HepG2 (cell line): ENCODE data around the gene MILR1. TPM values are rescaled to one million over a fixed set of nuclear protein-coding genes. Genes with fewer than 3 reads are reported as not detected.
A peak's percentile ranks its signal among the peaks of the same experiment; 100 is the strongest.

Source experiments
- BHLHE40 ChIP-seq: IDR thresholded peaks from 2 replicates; pipeline ENCODE4 v1.6.1; 2011; ENCODE audit warnings: low read length, improper control_type of control experiment
- EHMT2 ChIP-seq: fragments of 200-600 bp; sonication (generic); IDR thresholded peaks from 2 replicates; pipeline ENCODE4 v1.7.0; 2017; ENCODE audit warnings: antibody characterized with exemption, low read depth, low read length, borderline replicate concordance
- GATAD2A ChIP-seq: IDR thresholded peaks from 2 replicates; pipeline ENCODE4 v1.6.1; 2016
- MYC ChIP-seq: sonication (generic); formaldehyde crosslinking; IDR thresholded peaks from 2 replicates; pipeline ENCODE4 v1.9.0; 2021; ENCODE audit warnings: missing genetic modification reagents, borderline replicate concordance
- POLR2A ChIP-seq, 2 experiments: IDR thresholded peaks; 2 replicates each; pipeline ENCODE4 v1.6.1; 2011; ENCODE audit warnings: low read depth in 2 of 2, low read length in 2 of 2, mild to moderate bottlenecking in 1 of 2, moderate library complexity in 1 of 2; ENCODE audit not compliant: insufficient read depth in 1 of 2
- ZNF326 ChIP-seq: sonication (generic); formaldehyde crosslinking; IDR thresholded peaks from 2 replicates; pipeline ENCODE4 v1.4.0; 2020; ENCODE audit warnings: missing genetic modification reagents, borderline replicate concordance
- ZNF670 ChIP-seq: sonication (generic); formaldehyde crosslinking; IDR thresholded peaks from 2 replicates; pipeline ENCODE4 v1.8.0; 2022; ENCODE audit warnings: mild to moderate bottlenecking, missing genetic modification reagents, borderline replicate concordance
- ZSCAN9 ChIP-seq: IDR thresholded peaks from 2 replicates; pipeline ENCODE4 v1.6.1; 2016; ENCODE audit warnings: borderline replicate concordance
- polyA plus RNA-seq, 8 experiments: library from polyadenylated mRNA; depleted of rRNA in 3 of 8; stranded (reverse) in 7 of 8; unstranded in 1 of 8; fragments of >200 nt; fragmentation: Illumina TruSeq in 4 of 8; extraction: Trizol in 4 of 8; gene quantifications; 2 replicates each; pipeline versions ENCODE4 v1.2.1 to v1.2.3, GENCODE V29; 2011 to 2016; ENCODE audit warnings: low read depth in 4 of 8, missing spikeins in 1 of 8, mixed read lengths in 1 of 8; ENCODE audit not compliant: insufficient read depth in 1 of 8
- total RNA-seq, 5 experiments: library from RNA; depleted of rRNA; stranded (reverse); fragments of >200 nt; fragmentation: Illumina TruSeq; extraction: Trizol; gene quantifications; 2 replicates each; pipeline ENCODE4 v1.2.3, GENCODE V29; 2016; ENCODE audit warnings: low read depth in 1 of 5
- TF ChIP-seq, protein P1 (sequence below): sonication (generic); formaldehyde crosslinking; IDR thresholded peaks from 2 replicates; pipeline ENCODE4 v1.5.1; 2020; ENCODE audit warnings: missing genetic modification reagents, mild to moderate bottlenecking, borderline replicate concordance
- TF ChIP-seq, protein P2 (sequence below): sonication (generic); formaldehyde crosslinking; IDR thresholded peaks from 2 replicates; pipeline ENCODE4 v1.4.0; 2020; ENCODE audit warnings: missing genetic modification reagents, low read depth, mild to moderate bottlenecking, borderline replicate concordance
- TF ChIP-seq, protein P3 (sequence below): sonication (generic); formaldehyde crosslinking; IDR thresholded peaks from 2 replicates; pipeline ENCODE4 v1.4.0; 2020; ENCODE audit warnings: missing genetic modification reagents, borderline replicate concordance
- TF ChIP-seq, protein P4 (sequence below): IDR thresholded peaks from 2 replicates; pipeline ENCODE4 v1.6.1; 2016
- TF ChIP-seq, protein P5 (sequence below): sonication (generic); formaldehyde crosslinking; IDR thresholded peaks from 2 replicates; pipeline ENCODE4 v1.8.0; 2022; ENCODE audit warnings: mild to moderate bottlenecking, missing genetic modification reagents; ENCODE audit not compliant: insufficient replicate concordance

Gene MILR1
- total and polyA plus RNA-seq, 2 of the 13 experiments (the other 11 are each of a cell fraction or from before 2014, with no cell fraction given), result 0.27 to 1.7 TPM

DNA sequence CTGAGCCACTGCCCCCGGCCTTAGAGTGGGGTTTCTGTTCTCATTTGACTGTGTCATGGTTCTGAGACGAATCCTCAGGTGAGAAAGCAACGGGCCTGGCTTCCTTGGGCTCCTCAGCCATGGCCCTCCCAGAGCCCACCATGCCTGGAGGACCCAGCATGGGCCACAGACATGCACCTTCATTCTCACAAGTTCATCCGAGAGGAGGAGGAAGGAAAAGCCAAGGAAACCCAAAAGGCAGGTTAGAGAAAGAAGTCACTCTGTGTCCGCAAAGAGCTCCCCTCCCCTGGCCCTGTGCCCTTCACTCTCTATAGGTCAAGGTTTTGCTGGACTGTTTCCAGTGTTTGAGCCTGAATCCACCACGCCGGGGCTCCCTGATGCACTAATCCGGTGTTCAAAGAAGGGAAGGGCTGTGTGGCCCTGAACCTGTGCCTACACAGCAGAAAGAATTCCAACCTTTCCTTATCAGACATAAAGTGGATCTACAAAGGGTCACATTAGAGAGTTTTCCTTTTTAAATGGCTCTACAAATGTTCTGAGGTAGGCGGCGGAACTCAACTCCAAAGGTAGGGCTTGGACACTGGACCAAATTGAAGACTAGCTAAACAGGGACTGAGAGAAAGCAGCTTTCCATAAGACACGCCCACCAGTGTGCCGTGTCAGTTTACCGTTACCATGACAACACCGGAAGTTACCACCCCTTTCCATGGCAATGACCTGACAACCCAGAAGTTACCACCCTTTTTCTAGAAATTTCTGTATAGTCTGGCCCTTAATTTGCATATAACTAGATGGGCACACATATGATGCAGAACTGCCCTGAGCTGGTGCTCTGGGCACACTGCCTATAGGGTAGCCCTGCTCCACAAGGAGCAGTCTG, 42.4 kb upstream of the MILR1 start (continued):
- no peak for TF ChIP-seq ZNF326
- TF ChIP-seq, protein P1, sequence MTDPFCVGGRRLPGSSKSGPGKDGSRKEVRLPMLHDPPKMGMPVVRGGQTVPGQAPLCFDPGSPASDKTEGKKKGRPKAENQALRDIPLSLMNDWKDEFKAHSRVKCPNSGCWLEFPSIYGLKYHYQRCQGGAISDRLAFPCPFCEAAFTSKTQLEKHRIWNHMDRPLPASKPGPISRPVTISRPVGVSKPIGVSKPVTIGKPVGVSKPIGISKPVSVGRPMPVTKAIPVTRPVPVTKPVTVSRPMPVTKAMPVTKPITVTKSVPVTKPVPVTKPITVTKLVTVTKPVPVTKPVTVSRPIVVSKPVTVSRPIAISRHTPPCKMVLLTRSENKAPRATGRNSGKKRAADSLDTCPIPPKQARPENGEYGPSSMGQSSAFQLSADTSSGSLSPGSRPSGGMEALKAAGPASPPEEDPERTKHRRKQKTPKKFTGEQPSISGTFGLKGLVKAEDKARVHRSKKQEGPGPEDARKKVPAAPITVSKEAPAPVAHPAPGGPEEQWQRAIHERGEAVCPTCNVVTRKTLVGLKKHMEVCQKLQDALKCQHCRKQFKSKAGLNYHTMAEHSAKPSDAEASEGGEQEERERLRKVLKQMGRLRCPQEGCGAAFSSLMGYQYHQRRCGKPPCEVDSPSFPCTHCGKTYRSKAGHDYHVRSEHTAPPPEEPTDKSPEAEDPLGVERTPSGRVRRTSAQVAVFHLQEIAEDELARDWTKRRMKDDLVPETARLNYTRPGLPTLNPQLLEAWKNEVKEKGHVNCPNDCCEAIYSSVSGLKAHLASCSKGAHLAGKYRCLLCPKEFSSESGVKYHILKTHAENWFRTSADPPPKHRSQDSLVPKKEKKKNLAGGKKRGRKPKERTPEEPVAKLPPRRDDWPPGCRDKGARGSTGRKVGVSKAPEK (CRISPR knock-in tag), result 0 out of 2 replicates have a peak, but pooled peaks have one; percentile 72
- 0 out of 2 replicates have a peak, but pooled peaks have one; percentile 70 for TF ChIP-seq ZNF670 (CRISPR knock-in tag)
- peak in 1 of 2 experiments; percentile 65 for TF ChIP-seq POLR2A (IDR thresholded peaks at IDR 0.05; ENCODE audit: insufficient read depth in 1 of 2, low read depth in 2 of 2, low read length in 2 of 2)
- TF ChIP-seq MYC (CRISPR knock-in tag), result 0 out of 2 replicates have a peak, but pooled peaks have one; percentile 7
- TF ChIP-seq, protein P2, sequence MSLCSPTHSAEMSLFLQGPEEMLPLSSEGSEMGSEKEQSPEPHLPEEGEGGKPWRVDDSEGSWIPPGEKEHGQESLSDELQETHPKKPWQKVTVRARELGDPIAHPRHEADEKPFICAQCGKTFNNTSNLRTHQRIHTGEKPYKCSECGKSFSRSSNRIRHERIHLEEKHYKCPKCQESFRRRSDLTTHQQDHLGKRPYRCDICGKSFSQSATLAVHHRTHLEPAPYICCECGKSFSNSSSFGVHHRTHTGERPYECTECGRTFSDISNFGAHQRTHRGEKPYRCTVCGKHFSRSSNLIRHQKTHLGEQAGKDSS (CRISPR knock-in tag), result peak; percentile 72
- TF ChIP-seq ZSCAN9 (CRISPR knock-in tag), result peak; percentile 68; the same call in 1 of the 2 replicates
- TF ChIP-seq, protein P3, sequence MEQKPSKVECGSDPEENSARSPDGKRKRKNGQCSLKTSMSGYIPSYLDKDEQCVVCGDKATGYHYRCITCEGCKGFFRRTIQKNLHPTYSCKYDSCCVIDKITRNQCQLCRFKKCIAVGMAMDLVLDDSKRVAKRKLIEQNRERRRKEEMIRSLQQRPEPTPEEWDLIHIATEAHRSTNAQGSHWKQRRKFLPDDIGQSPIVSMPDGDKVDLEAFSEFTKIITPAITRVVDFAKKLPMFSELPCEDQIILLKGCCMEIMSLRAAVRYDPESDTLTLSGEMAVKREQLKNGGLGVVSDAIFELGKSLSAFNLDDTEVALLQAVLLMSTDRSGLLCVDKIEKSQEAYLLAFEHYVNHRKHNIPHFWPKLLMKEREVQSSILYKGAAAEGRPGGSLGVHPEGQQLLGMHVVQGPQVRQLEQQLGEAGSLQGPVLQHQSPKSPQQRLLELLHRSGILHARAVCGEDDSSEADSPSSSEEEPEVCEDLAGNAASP, result peak; percentile 53; the same call in 1 of the 2 replicates
- peak; percentile 80 for TF ChIP-seq GATAD2A
- peak; percentile 97 for TF ChIP-seq EHMT2
- TF ChIP-seq, protein P4, sequence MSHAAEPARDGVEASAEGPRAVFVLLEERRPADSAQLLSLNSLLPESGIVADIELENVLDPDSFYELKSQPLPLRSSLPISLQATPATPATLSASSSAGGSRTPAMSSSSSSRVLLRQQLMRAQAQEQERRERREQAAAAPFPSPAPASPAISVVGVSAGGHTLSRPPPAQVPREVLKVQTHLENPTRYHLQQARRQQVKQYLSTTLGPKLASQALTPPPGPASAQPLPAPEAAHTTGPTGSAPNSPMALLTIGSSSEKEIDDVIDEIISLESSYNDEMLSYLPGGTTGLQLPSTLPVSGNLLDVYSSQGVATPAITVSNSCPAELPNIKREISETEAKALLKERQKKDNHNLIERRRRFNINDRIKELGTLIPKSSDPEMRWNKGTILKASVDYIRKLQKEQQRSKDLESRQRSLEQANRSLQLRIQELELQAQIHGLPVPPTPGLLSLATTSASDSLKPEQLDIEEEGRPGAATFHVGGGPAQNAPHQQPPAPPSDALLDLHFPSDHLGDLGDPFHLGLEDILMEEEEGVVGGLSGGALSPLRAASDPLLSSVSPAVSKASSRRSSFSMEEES (CRISPR knock-in tag), result peak; percentile 65
- peak; percentile 7; the same call in 1 of the 2 replicates for TF ChIP-seq BHLHE40
- TF ChIP-seq, protein P5, sequence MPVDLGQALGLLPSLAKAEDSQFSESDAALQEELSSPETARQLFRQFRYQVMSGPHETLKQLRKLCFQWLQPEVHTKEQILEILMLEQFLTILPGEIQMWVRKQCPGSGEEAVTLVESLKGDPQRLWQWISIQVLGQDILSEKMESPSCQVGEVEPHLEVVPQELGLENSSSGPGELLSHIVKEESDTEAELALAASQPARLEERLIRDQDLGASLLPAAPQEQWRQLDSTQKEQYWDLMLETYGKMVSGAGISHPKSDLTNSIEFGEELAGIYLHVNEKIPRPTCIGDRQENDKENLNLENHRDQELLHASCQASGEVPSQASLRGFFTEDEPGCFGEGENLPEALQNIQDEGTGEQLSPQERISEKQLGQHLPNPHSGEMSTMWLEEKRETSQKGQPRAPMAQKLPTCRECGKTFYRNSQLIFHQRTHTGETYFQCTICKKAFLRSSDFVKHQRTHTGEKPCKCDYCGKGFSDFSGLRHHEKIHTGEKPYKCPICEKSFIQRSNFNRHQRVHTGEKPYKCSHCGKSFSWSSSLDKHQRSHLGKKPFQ, result peak; percentile 55
